ENCODE results near the gene SFT2D3. TPM values are rescaled to one million over a fixed set of nuclear protein-coding genes. Genes with fewer than 3 reads are reported as not detected.

Gene SFT2D3
- total RNA-seq, 1 experiment from 2014 or later = 4.1 TPM

- H3K4me3 Mint-ChIP-seq (ENCODE audit: unreplicated experiment) = no peak overlapping the region
- no TSS peak for BruUV-seq (replicated peaks)
- peaks cover 8% of the 10 kb centered on the region for H3K4me1 Mint-ChIP-seq (ENCODE audit: insufficient read depth, unreplicated experiment)
- no peaks in the 10 kb centered on the region for H3K36me3 Mint-ChIP-seq (ENCODE audit: insufficient read depth, unreplicated experiment)
- no peaks in the 10 kb centered on the region for H3K27me3 Mint-ChIP-seq (ENCODE audit: insufficient read depth, unreplicated experiment)
- intact Hi-C loops (cut with micrococcal nuclease) = no loop called here
- POLR2A ChIA-PET = interaction anchor here (1.0 kb wide), 1 partner anchor 39 kb away, joined by 3 read pairs; no protein-coding TSS in a partner anchor
- CTCF ChIA-PET = no interaction called here
- H3K27ac Mint-ChIP-seq (ENCODE audit: low read depth, unreplicated experiment) = no peak overlapping the region
- H3K9me3 Mint-ChIP-seq (ENCODE audit: unreplicated experiment) = peaks cover 15% of the 10 kb centered on the region
- peak; percentile 28 for DNase-seq (ENCODE audit: unreplicated experiment)
- TF ChIP-seq CTCF (IDR thresholded peaks at IDR 0.05; ENCODE audit: unreplicated experiment) = no peak
These were observed 5.5 kb upstream of the SFT2D3 start for GRCh38 chr2:127695491-127696472.

- CTCF ChIA-PET = no interaction called here
- no peak overlapping the region for H3K27ac Mint-ChIP-seq (ENCODE audit: low read depth, unreplicated experiment)
- no peaks in the 10 kb centered on the region for H3K9me3 Mint-ChIP-seq (ENCODE audit: unreplicated experiment)
- no peak for TF ChIP-seq CTCF (IDR thresholded peaks at IDR 0.05; ENCODE audit: unreplicated experiment)
- H3K36me3 Mint-ChIP-seq (ENCODE audit: insufficient read depth, unreplicated experiment) = no peaks in the 10 kb centered on the region
- H3K4me3 Mint-ChIP-seq (ENCODE audit: unreplicated experiment) = no peak overlapping the region
- peaks cover 13% of the 10 kb centered on the region for H3K4me1 Mint-ChIP-seq (ENCODE audit: insufficient read depth, unreplicated experiment)
- POLR2A ChIA-PET = no interaction called here
- intact Hi-C loops (cut with micrococcal nuclease) = no loop called here
- BruUV-seq (replicated peaks) = no TSS peak
- no peak for DNase-seq (ENCODE audit: unreplicated experiment)
- H3K27me3 Mint-ChIP-seq (ENCODE audit: insufficient read depth, unreplicated experiment) = no peaks in the 10 kb centered on the region
These were observed 3.7 kb upstream of the SFT2D3 start for GRCh38 chr2:127697482-127698180.

DNA sequence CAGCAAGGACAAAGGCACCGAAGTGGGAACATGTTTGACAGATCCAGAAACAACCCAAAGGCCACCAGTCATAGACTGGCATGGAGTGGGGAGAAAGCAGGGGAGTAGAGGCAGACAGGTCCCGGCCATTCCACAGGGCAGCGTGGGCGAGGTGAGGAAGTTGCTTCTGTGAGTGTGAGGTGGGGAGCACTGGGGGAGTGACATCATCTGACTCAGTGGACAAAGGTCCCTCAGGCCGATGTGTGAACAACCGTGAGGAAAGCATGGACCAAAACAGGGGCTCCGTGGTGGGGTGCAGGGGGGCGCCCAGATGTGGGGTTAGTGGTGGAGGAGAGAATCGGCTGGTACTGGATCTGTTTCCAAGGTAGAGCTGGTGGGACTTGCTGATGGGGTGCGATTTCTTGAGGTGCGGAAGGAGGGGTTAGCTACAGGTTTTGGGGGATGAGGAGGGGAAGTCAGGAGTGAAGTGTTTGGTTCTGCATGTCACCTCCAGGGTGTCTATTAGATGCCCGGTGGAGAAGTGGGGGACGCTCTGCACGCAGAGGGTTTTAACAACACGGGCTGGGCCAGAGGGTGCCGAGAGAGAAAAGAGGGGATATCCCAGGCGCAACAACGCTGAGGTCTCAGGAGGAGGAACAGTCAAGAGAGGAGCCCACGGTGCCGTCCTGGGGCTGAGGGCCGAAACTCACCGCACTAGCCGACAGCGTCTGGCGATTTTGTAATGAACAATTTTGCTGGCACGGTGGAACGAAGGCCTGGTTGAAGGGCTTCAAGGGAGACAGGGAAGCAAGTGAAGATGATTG is 2.5 kb upstream of the SFT2D3 start:
- Mint-ChIP-seq H3K9me3 (ENCODE audit: unreplicated experiment) (no peaks in the 10 kb centered on the region), H3K4me3 (ENCODE audit: unreplicated experiment) (no peak overlapping the region), H3K27ac (ENCODE audit: low read depth, unreplicated experiment) (no peak overlapping the region), H3K4me1 (ENCODE audit: insufficient read depth, unreplicated experiment) (peaks cover 13% of the 10 kb centered on the region), H3K27me3 (ENCODE audit: insufficient read depth, unreplicated experiment) (no peaks in the 10 kb centered on the region), H3K36me3 (ENCODE audit: insufficient read depth, unreplicated experiment) (no peaks in the 10 kb centered on the region)
- intact Hi-C loops (cut with micrococcal nuclease) = no loop called here
- no peak for TF ChIP-seq CTCF (IDR thresholded peaks at IDR 0.05; ENCODE audit: unreplicated experiment)
- BruUV-seq (replicated peaks) = no TSS peak
- ChIA-PET POLR2A (interaction anchor here (0.9 kb wide), 1 partner anchor 404 kb away, joined by 3 read pairs; no protein-coding TSS in a partner anchor), CTCF (no interaction called here)
- no peak for DNase-seq (ENCODE audit: unreplicated experiment)
